HG02588 (cell line): ENCODE measurements around the gene ASGR1.
"Not testable (repeated sequence)": the region's sequence is repeated elsewhere in the genome, so short reads cannot be mapped to it uniquely, and the experiment has no call there.

Experiments used
- ATAC-seq: cut with Tn5 transposase; IDR thresholded peaks from one replicate; pipeline ENCODE4 v1.9.1; 2021; ENCODE audit warnings: mild to moderate bottlenecking, moderate library complexity; ENCODE audit not compliant: unreplicated experiment

The ASGR1 gene

GRCh38 chr17:7166873-7167272 is 12.3 kb downstream of the ASGR1 start:
- ATAC-seq: no peak

GRCh38 chr17:7159571-7159970 is 19.6 kb downstream of the ASGR1 start:
- ATAC-seq: not testable (repeated sequence)

DNA sequence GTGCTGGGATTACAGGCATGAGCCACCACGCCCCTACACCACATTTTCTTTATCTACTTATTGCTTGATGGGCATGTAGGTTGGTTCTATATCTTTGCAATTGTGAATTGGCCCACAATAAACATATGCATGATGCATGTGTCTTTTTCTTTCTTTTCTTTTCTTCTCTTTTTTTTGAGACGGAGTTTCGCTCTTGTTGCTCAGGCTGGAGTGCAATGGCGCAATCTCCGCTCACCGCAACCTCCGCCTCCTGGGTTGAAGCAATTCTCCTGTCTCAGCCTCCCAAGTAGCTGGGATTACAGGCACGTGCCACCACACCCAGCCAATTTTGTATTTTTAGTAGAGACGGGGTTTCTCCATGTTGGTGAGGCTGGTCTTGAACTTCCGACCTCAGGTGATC is 20.7 kb downstream of the ASGR1 start:
- ATAC-seq: not testable (repeated sequence)

DNA sequence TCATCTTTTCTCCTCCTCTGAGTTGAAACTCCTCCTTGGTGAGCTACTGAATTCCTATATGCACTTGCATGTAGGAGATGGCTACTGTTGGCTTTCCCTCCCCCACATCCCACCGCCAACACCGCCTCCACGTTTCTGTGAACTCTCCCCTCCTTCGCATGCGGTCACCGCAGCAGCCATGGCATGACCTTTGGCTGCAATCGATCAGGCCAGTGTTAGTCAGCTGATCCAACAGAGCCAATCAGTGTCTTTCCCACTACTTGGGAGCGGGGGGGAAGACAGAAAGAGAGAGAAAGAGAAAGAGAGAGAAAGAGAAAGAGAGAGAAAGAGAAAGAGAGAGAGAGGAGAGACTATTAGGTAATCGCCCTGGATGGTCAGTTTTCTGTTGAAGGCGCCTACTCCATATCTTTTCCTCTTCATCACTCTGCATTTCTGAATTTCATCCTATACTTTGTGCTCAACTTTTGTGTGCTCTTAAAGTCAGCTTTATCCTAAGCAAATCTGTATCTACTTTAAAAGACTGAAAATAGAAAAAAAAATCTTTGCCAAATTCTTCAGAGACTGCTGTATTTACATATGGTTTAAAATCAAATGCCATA is 22.7 kb downstream of the ASGR1 start:
- no peak for ATAC-seq

- ATAC-seq: no peak
Measured at GRCh38 chr17:7147772-7148171, 31.4 kb downstream of the ASGR1 start.

GRCh38 chr17:7146115-7146514 is 33.1 kb downstream of the ASGR1 start:
- ATAC-seq: no peak

DNA sequence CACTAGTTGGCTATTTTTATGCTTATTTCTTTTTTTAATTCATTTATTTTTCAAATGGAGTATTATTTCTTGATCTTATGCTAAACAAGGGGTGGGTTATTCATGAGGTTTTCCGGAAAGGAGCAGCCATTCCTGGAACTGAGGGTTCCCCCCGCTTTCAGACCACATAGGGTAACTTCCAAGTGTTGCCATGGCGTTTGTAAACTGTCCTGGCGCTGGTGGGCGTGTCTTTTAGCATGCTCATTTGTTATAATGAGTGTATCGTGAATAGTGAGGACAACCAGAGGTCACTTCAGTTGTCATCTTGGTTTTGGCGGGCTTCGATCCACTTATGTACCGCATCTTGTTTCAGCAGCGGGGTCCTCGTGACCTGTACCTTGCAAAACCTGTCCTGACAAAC is 35.0 kb downstream of the ASGR1 start:
- no peak for ATAC-seq

- no peak for ATAC-seq
Measured at GRCh38 chr17:7141824-7142223, 37.3 kb downstream of the ASGR1 start.

GRCh38 chr17:7139400-7139799 is 39.8 kb downstream of the ASGR1 start:
- no peak for ATAC-seq

DNA sequence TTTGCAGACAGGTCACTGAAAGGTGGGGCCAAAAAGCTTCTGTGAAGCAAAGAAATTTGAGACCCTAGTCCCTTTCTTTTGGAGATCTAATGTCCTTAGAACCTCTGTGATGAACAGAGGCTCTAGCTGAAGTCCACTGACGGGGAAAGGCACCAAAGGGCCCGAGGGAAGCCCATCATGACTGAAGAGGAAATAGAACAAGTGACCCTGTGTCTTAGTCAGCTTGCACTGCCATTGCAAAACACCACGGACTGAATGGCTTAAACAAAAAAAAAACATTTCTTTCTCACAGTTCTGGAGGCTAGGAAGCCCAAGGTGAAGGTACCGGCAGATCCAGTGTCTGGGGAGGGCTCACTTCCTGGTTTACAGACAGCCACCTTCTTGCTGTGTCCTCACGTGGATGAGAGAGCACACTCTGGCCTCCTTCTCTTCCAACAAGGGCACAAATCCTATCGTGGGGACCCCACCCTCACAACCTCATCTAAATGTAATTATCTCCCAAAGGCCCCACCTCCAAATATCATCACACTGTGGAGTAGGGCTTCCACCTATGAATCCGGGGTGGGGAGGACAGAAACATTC is 40.3 kb downstream of the ASGR1 start:
- no peak for ATAC-seq

DNA sequence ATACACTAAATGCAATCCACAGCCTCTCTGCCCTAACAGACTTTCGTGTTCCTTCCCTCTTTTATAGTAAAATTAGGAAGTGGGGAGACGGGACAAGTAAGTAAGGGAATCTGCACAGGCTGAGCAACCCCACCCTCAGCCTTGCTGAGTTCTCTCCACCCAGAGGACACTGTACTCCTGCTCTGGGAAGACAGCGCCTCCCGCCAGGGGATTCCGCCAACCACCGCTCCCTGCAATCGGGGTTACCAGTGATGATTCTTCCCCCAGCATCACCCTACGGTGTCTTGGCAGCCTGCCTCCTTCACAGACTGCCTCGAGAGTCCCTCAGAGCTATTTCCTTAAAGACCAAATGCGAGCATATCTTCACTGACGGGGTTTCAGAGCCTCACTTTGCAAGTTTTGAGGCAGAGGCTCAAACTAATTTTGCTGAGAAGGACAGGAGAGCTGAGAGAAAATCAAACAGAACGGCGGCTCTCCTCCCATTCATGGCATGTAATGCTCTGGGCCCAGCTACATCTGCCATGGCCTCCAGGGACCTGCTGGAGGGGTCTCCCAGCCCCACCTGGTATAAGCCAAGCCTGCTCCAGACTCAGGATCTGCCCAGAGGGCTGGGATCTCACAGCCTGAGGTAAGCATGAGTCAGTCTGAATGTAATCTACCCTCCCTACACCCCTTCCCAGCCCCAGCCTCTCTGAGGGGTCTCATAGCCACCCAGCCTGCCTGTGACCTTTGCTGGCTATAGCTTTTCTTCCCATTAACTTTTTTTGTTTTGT is 41.8 kb downstream of the ASGR1 start:
- ATAC-seq: no peak

GRCh38 chr17:7136266-7136877 is 42.8 kb downstream of the ASGR1 start:
- ATAC-seq: no peak

DNA sequence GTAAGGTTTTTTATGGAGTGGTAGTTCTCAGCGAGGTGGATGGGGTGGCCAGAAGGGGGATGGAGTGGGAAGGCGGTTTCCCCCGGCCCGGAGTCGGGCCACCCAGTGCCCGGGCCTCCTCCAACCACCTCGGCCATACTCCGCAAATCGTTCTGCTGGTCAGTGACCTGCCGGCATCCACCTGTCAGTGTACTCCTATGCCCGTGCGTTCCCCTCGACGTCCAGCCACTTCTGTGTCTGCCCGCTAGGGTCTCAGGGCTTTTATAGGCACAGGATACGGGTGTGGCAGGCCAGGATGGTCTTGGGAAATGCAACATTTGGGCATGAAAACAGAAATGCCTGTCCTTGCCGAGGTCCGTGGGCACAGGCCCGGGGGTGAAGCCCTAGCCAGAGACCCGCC is 45.3 kb downstream of the ASGR1 start:
- no peak for ATAC-seq

DNA sequence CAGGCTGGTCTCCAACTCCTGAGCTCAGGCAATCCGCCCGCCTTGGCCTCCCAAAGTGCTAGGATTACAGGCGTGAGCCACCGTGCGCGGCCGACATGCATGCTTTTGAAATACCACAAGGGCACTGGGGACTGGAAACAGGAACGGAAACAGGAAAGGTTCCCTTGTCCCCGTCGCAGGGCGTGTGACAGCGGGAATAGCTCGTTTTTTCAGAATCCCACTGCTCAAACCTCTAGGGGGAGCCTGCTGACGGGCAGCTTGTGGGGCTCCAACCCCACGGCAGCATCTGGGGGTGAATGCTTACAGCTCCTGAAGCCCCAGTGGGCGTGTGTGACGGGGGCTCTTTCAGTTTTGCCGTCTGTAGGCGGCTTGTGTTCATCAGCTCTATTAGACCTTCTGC is 45.7 kb downstream of the ASGR1 start:
- no peak for ATAC-seq

GRCh38 chr17:7132511-7133094 is 46.6 kb downstream of the ASGR1 start:
- ATAC-seq: peak; percentile 45

DNA sequence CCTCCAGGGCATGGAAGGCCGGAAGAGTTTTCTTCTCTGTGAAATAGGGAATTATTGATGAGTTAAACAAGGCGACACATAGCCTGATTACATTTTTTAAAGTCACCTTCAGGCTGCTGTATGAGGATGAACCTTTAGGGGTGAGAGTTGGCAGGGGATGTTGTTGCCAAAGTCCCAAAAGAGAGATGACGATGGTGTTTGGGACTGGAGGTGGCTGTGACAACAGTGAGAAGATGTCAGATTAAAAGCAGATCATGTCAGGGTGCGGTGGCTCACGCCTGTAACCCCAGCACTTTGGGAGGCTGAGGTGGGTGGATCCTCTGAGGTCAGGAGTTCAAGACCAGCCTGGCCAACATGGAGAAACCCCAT is 47.8 kb downstream of the ASGR1 start:
- ATAC-seq: no peak

GRCh38 chr17:7130621-7131422 is 48.3 kb downstream of the ASGR1 start:
- ATAC-seq: no peak

- no peak for ATAC-seq
Measured at GRCh38 chr17:7129311-7129710, 49.9 kb downstream of the ASGR1 start.

- no peak for ATAC-seq
Measured at GRCh38 chr17:7128160-7128559, 51.0 kb downstream of the ASGR1 start.

- not testable (repeated sequence) for ATAC-seq
Measured at GRCh38 chr17:7127501-7127900, 51.7 kb downstream of the ASGR1 start.

DNA sequence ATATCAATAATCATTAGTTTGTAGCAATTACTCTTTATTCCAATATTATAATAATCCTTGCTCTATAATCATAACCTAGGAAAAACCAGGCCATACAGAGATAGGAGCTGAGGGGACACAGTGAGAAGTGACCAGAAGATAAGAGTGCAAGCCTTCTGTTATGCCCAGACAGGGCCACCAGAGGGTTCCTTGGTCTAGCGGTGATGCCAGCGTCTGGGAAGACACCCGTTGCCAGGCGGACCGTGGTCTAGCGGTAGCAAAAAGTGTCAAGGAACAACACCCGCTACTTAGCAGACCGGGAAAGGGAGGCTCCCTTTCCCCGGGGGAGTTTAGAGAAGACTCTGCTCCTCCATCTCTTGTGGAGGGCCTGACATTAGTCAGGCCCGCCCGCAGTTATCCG is 52.8 kb downstream of the ASGR1 start:
- not testable (repeated sequence) for ATAC-seq
